ENCODE results near the gene PTPN13.

PTPN13 gene

GRCh38 chr4:86561256-86561655 is 32.9 kb upstream of the PTPN13 start:
- H3K36me3 ChIP-seq (ENCODE audit: control insufficient read depth in 2 of 2, insufficient read depth in 2 of 2, low read length in 2 of 2), result no peaks in the 10 kb centered on the region
- H3K27me3 ChIP-seq (ENCODE audit: control insufficient read depth in 1 of 2, insufficient read depth in 2 of 2, low read length in 2 of 2), result no peaks in the 10 kb centered on the region
- no peak overlapping the region for H3K9ac ChIP-seq (ENCODE audit: low read length in 2 of 2)
- no peak overlapping the region for H3K27ac ChIP-seq (ENCODE audit: low read length)
- no peaks in the 10 kb centered on the region for H3K4me1 ChIP-seq (ENCODE audit: control insufficient read depth, insufficient read depth, low read length)
- H3K9me3 ChIP-seq (ENCODE audit: control insufficient read depth in 2 of 2, low read length in 2 of 2), result no peaks in the 10 kb centered on the region
- H3K4me3 ChIP-seq (ENCODE audit: low read length in 2 of 2), result no peak overlapping the region

GRCh38 chr4:86563416-86563815 is 30.7 kb upstream of the PTPN13 start:
- Histone ChIP-seq H3K36me3 (ENCODE audit: control insufficient read depth in 2 of 2, insufficient read depth in 2 of 2, low read length in 2 of 2) (no peaks in the 10 kb centered on the region), H3K9ac (ENCODE audit: low read length in 2 of 2) (no peak overlapping the region), H3K27ac (ENCODE audit: low read length) (no peak overlapping the region), H3K4me1 (ENCODE audit: control insufficient read depth, insufficient read depth, low read length) (no peaks in the 10 kb centered on the region), H3K4me3 (ENCODE audit: low read length in 2 of 2) (no peak overlapping the region), H3K9me3 (ENCODE audit: control insufficient read depth in 2 of 2, low read length in 2 of 2) (no peaks in the 10 kb centered on the region), H3K27me3 (ENCODE audit: control insufficient read depth in 1 of 2, insufficient read depth in 2 of 2, low read length in 2 of 2) (no peaks in the 10 kb centered on the region)

GRCh38 chr4:86564795-86565194 is 29.3 kb upstream of the PTPN13 start:
- H3K27me3 ChIP-seq (ENCODE audit: control insufficient read depth in 1 of 2, insufficient read depth in 2 of 2, low read length in 2 of 2), result no peaks in the 10 kb centered on the region
- H3K27ac ChIP-seq (ENCODE audit: low read length), result no peak overlapping the region
- H3K9ac ChIP-seq (ENCODE audit: low read length in 2 of 2), result no peak overlapping the region
- H3K4me1 ChIP-seq (ENCODE audit: control insufficient read depth, insufficient read depth, low read length), result no peaks in the 10 kb centered on the region
- H3K36me3 ChIP-seq (ENCODE audit: control insufficient read depth in 2 of 2, insufficient read depth in 2 of 2, low read length in 2 of 2), result no peaks in the 10 kb centered on the region
- no peaks in the 10 kb centered on the region for H3K9me3 ChIP-seq (ENCODE audit: control insufficient read depth in 2 of 2, low read length in 2 of 2)
- H3K4me3 ChIP-seq (ENCODE audit: low read length in 2 of 2), result no peak overlapping the region

GRCh38 chr4:86565651-86566050 is 28.5 kb upstream of the PTPN13 start:
- Histone ChIP-seq H3K4me1 (ENCODE audit: control insufficient read depth, insufficient read depth, low read length) (no peaks in the 10 kb centered on the region), H3K27ac (ENCODE audit: low read length) (no peak overlapping the region)

GRCh38 chr4:86569103-86569870 is 24.8 kb upstream of the PTPN13 start:
- H3K27me3 ChIP-seq (ENCODE audit: control insufficient read depth in 1 of 2, insufficient read depth in 2 of 2, low read length in 2 of 2), result no peaks in the 10 kb centered on the region
- H3K9ac ChIP-seq (ENCODE audit: low read length in 2 of 2), result no peak overlapping the region
- no peaks in the 10 kb centered on the region for H3K4me1 ChIP-seq (ENCODE audit: control insufficient read depth, insufficient read depth, low read length)
- H3K9me3 ChIP-seq (ENCODE audit: control insufficient read depth in 2 of 2, low read length in 2 of 2), result no peaks in the 10 kb centered on the region
- H3K36me3 ChIP-seq (ENCODE audit: control insufficient read depth in 2 of 2, insufficient read depth in 2 of 2, low read length in 2 of 2), result no peaks in the 10 kb centered on the region
- no peak overlapping the region for H3K4me3 ChIP-seq (ENCODE audit: low read length in 2 of 2)
- H3K27ac ChIP-seq (ENCODE audit: low read length), result no peak overlapping the region

More at GRCh38 chr4:86565651-86566050, 28.5 kb upstream of the PTPN13 start:
- H3K4me3 ChIP-seq (ENCODE audit: low read length in 2 of 2), result no peak overlapping the region
- no peak overlapping the region for H3K9ac ChIP-seq (ENCODE audit: low read length in 2 of 2)
- H3K36me3 ChIP-seq (ENCODE audit: control insufficient read depth in 2 of 2, insufficient read depth in 2 of 2, low read length in 2 of 2), result no peaks in the 10 kb centered on the region
- no peaks in the 10 kb centered on the region for H3K9me3 ChIP-seq (ENCODE audit: control insufficient read depth in 2 of 2, low read length in 2 of 2)
- H3K27me3 ChIP-seq (ENCODE audit: control insufficient read depth in 1 of 2, insufficient read depth in 2 of 2, low read length in 2 of 2), result no peaks in the 10 kb centered on the region

GRCh38 chr4:86579941-86580340 is 14.2 kb upstream of the PTPN13 start:
- Histone ChIP-seq H3K27me3 (ENCODE audit: control insufficient read depth in 1 of 2, insufficient read depth in 2 of 2, low read length in 2 of 2) (no peaks in the 10 kb centered on the region), H3K9ac (ENCODE audit: low read length in 2 of 2) (no peak overlapping the region), H3K4me1 (ENCODE audit: control insufficient read depth, insufficient read depth, low read length) (no peaks in the 10 kb centered on the region), H3K9me3 (ENCODE audit: control insufficient read depth in 2 of 2, low read length in 2 of 2) (no peaks in the 10 kb centered on the region), H3K36me3 (ENCODE audit: control insufficient read depth in 2 of 2, insufficient read depth in 2 of 2, low read length in 2 of 2) (no peaks in the 10 kb centered on the region), H3K4me3 (ENCODE audit: low read length in 2 of 2) (no peak overlapping the region), H3K27ac (ENCODE audit: low read length) (no peak overlapping the region)

- Histone ChIP-seq H3K9me3 (ENCODE audit: control insufficient read depth in 2 of 2, low read length in 2 of 2) (no peaks in the 10 kb centered on the region), H3K4me3 (ENCODE audit: low read length in 2 of 2) (no peak overlapping the region), H3K4me1 (ENCODE audit: control insufficient read depth, insufficient read depth, low read length) (no peaks in the 10 kb centered on the region), H3K27ac (ENCODE audit: low read length) (no peak overlapping the region), H3K9ac (ENCODE audit: low read length in 2 of 2) (no peak overlapping the region), H3K36me3 (ENCODE audit: control insufficient read depth in 2 of 2, insufficient read depth in 2 of 2, low read length in 2 of 2) (no peaks in the 10 kb centered on the region), H3K27me3 (ENCODE audit: control insufficient read depth in 1 of 2, insufficient read depth in 2 of 2, low read length in 2 of 2) (no peaks in the 10 kb centered on the region)
Observed at GRCh38 chr4:86582410-86582809, 11.7 kb upstream of the PTPN13 start.

- Histone ChIP-seq H3K9ac (ENCODE audit: low read length in 2 of 2) (no peak overlapping the region), H3K9me3 (ENCODE audit: control insufficient read depth in 2 of 2, low read length in 2 of 2) (no peaks in the 10 kb centered on the region), H3K27me3 (ENCODE audit: control insufficient read depth in 1 of 2, insufficient read depth in 2 of 2, low read length in 2 of 2) (no peaks in the 10 kb centered on the region), H3K36me3 (ENCODE audit: control insufficient read depth in 2 of 2, insufficient read depth in 2 of 2, low read length in 2 of 2) (no peaks in the 10 kb centered on the region), H3K4me1 (ENCODE audit: control insufficient read depth, insufficient read depth, low read length) (no peaks in the 10 kb centered on the region), H3K27ac (ENCODE audit: low read length) (no peak overlapping the region), H3K4me3 (ENCODE audit: low read length in 2 of 2) (no peak overlapping the region)
Observed at GRCh38 chr4:86586160-86586572, 7.9 kb upstream of the PTPN13 start.

- no peak overlapping the region for H3K4me3 ChIP-seq (ENCODE audit: low read length in 2 of 2)
- no peaks in the 10 kb centered on the region for H3K9me3 ChIP-seq (ENCODE audit: control insufficient read depth in 2 of 2, low read length in 2 of 2)
- no peaks in the 10 kb centered on the region for H3K36me3 ChIP-seq (ENCODE audit: control insufficient read depth in 2 of 2, insufficient read depth in 2 of 2, low read length in 2 of 2)
- H3K27me3 ChIP-seq (ENCODE audit: control insufficient read depth in 1 of 2, insufficient read depth in 2 of 2, low read length in 2 of 2), result no peaks in the 10 kb centered on the region
- H3K27ac ChIP-seq (ENCODE audit: low read length), result no peak overlapping the region
- H3K9ac ChIP-seq (ENCODE audit: low read length in 2 of 2), result no peak overlapping the region
- H3K4me1 ChIP-seq (ENCODE audit: control insufficient read depth, insufficient read depth, low read length), result no peaks in the 10 kb centered on the region
Observed at GRCh38 chr4:86586626-86587380, 7.3 kb upstream of the PTPN13 start.

- Histone ChIP-seq H3K9me3 (ENCODE audit: control insufficient read depth in 2 of 2, low read length in 2 of 2) (no peaks in the 10 kb centered on the region), H3K4me1 (ENCODE audit: control insufficient read depth, insufficient read depth, low read length) (no peaks in the 10 kb centered on the region), H3K27me3 (ENCODE audit: control insufficient read depth in 1 of 2, insufficient read depth in 2 of 2, low read length in 2 of 2) (no peaks in the 10 kb centered on the region), H3K9ac (ENCODE audit: low read length in 2 of 2) (no peak overlapping the region), H3K27ac (ENCODE audit: low read length) (no peak overlapping the region), H3K4me3 (ENCODE audit: low read length in 2 of 2) (no peak overlapping the region), H3K36me3 (ENCODE audit: control insufficient read depth in 2 of 2, insufficient read depth in 2 of 2, low read length in 2 of 2) (no peaks in the 10 kb centered on the region)
Observed at GRCh38 chr4:86587381-86588140, 6.6 kb upstream of the PTPN13 start.
